Keratinocyte (primary cell): ENCODE measurements around the gene MMGT1. TPM values are rescaled to one million over a fixed set of nuclear protein-coding genes. Genes with fewer than 3 reads are reported as not detected.
A peak's percentile ranks its signal among the peaks of the same experiment; 100 is the strongest.

ENCODE experiments used
- DNase-seq: peaks from one replicate; pipeline ENCODE4 v3.0.0-alpha.2; 2011; ENCODE audit warnings: low read depth, missing footprints, low spot score
- FAIRE-seq: peaks from 2 replicates; lab custom pipeline; 2011; peaks lifted over from hg19 to GRCh38; lab: Jason Lieb, UNC
- H2AFZ ChIP-seq: 2 replicates; pipeline ENCODE4 v1.6.0; 2012; ENCODE audit warnings: low read length, control low read depth, inconsistent platforms; ENCODE audit not compliant: control insufficient read depth
- H3K27ac ChIP-seq: 2 replicates; pipeline ENCODE4 v1.5.1; 2011; ENCODE audit warnings: low read length; ENCODE audit not compliant: control insufficient read depth, insufficient read depth
- H3K27me3 ChIP-seq: 3 replicates; pipeline ENCODE4 v1.6.0; 2011; ENCODE audit warnings: low read length; ENCODE audit not compliant: control insufficient read depth, insufficient read depth; ENCODE audit errors: extremely low read depth
- H3K36me3 ChIP-seq, 2 experiments: 2 replicates in 1 of 2; 3 replicates in 1 of 2; pipeline ENCODE4 v1.5.1; 2011; ENCODE audit warnings: low read length in 2 of 2, mild to moderate bottlenecking in 1 of 2; ENCODE audit not compliant: control insufficient read depth in 2 of 2, insufficient read depth in 2 of 2; ENCODE audit errors: extremely low read depth in 1 of 2
- H3K4me1 ChIP-seq: 3 replicates; pipeline ENCODE4 v1.5.1; 2011; ENCODE audit warnings: low read length; ENCODE audit not compliant: control insufficient read depth, insufficient read depth; ENCODE audit errors: extremely low read depth
- H3K4me2 ChIP-seq: 3 replicates; pipeline ENCODE4 v1.6.0; 2011; ENCODE audit warnings: low read depth, low read length; ENCODE audit not compliant: control insufficient read depth, insufficient read depth; ENCODE audit errors: extremely low read depth
- H3K4me3 ChIP-seq, 3 experiments: fragments of 200-600 bp in 1 of 3; sonication (generic) in 1 of 3; 2 replicates in 2 of 3; 3 replicates in 1 of 3; pipeline ENCODE4 v1.5.1; 2011 to 2016; ENCODE audit warnings: low read length in 3 of 3, mild to moderate bottlenecking in 3 of 3, control low read depth in 2 of 3, inconsistent platforms in 1 of 3, low read depth in 1 of 3, mixed read lengths in 1 of 3, mixed run types in 1 of 3, moderate library complexity in 1 of 3; ENCODE audit not compliant: control insufficient read depth in 2 of 3, insufficient read depth in 2 of 3; ENCODE audit errors: extremely low read depth in 1 of 3
- H3K79me2 ChIP-seq: 2 replicates; pipeline ENCODE4 v1.6.0; 2012; ENCODE audit warnings: low read length; ENCODE audit not compliant: control insufficient read depth, insufficient read depth
- H3K9ac ChIP-seq: 3 replicates; pipeline ENCODE4 v1.6.0; 2011; ENCODE audit warnings: low read length; ENCODE audit not compliant: control insufficient read depth, insufficient read depth; ENCODE audit errors: extremely low read depth
- H3K9me1 ChIP-seq: 3 replicates; pipeline ENCODE4 v1.6.0; 2011; ENCODE audit warnings: low read length; ENCODE audit not compliant: control insufficient read depth, insufficient read depth; ENCODE audit errors: extremely low read depth
- H3K9me3 ChIP-seq: 2 replicates; pipeline ENCODE4 v1.5.1; 2012; ENCODE audit warnings: low read depth, low read length; ENCODE audit not compliant: control insufficient read depth
- H4K20me1 ChIP-seq: 3 replicates; pipeline ENCODE4 v1.6.0; 2011; ENCODE audit warnings: low read length; ENCODE audit not compliant: control insufficient read depth, insufficient read depth; ENCODE audit errors: extremely low read depth
- EZH2 ChIP-seq: IDR thresholded peaks from one replicate; pipeline ENCODE4 v1.6.1; 2012; ENCODE audit warnings: inconsistent platforms, mild to moderate bottlenecking, low read length, moderate library complexity
- dilution Hi-C: fragments of 300-500 bp; cut with MboI; formaldehyde crosslinking; loops from one replicate; pipeline ENCODE4 v1.7.0; 2020; ENCODE audit warnings: low sequenced_read_pairs; ENCODE audit not compliant: extremely low pct_ligation_motif_present
- polyA plus RNA-seq, 5 experiments: library from polyadenylated mRNA; depleted of rRNA in 3 of 5; stranded (reverse) in 3 of 5; stranded (forward) in 1 of 5; unstranded in 1 of 5; fragments of >200 nt; gene quantifications; 1 replicate in 1 of 5; 2 replicates in 3 of 5; 3 replicates in 1 of 5; pipeline versions ENCODE4 v1.2.1 to v1.2.3, GENCODE V29; 2011 to 2012; ENCODE audit warnings: missing spikeins in 2 of 5, low read depth in 1 of 5, low replicate concordance in 1 of 5
- TF ChIP-seq, protein P1 (sequence below), 3 experiments: IDR thresholded peaks in 1 of 3; conservative IDR thresholded peaks in 1 of 3; optimal IDR thresholded peaks in 1 of 3; 2 replicates in 2 of 3; 3 replicates in 1 of 3; pipeline versions ENCODE3 to v1.5.1; 2011; ENCODE audit warnings: low read length in 3 of 3, mild to moderate bottlenecking in 3 of 3, moderate library complexity in 2 of 3, control low read depth in 1 of 3, inconsistent platforms in 1 of 3; ENCODE audit not compliant: insufficient read depth in 2 of 3; ENCODE audit errors: extremely low read depth in 1 of 3

MMGT1 gene
- polyA plus RNA-seq, 1 donor (not counting 4 experiments of a cell fraction or from before 2014, with no cell fraction given): 19.8 TPM

DNA sequence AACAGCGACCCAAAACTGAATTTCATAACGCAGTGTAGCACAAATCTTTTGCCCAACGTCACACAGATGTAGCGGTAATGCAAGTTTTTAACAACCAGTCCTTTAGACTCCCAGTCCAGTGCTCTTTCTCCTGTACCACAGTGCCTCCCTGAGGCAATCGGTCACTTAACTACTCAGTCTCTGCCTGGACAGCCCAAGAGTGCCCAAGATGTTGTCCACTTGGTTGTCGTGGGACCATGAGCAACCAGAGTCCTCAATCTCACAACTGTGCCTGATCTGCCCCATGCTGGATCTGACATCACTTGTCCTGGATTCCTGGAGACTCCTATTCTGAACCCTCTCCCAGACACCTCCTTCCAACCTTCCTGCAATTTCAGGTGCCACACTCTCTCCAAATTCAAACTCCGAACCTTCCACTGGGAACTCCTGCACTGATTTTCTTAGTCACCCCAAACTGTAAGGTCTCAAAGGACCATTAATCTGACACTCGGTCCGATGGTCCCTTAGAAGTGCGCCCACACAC lies 702 bp downstream of the MMGT1 start:
- DNase-seq: no peak
- Histone ChIP-seq H3K27ac (peak overlapping the region; percentile 78), H3K79me2 (peaks cover 30% of the 10 kb centered on the region), H3K4me2 (peak overlapping the region; percentile 88), H3K4me1 (peaks cover 9% of the 10 kb centered on the region), H3K9me1 (no peaks in the 10 kb centered on the region), H3K27me3 (no peaks in the 10 kb centered on the region), H4K20me1 (no peaks in the 10 kb centered on the region), H3K36me3 (no peaks in the 10 kb centered on the region), H3K4me3 (peak overlapping the region; percentile 57 to 86 (median 81)), H3K9ac (peak overlapping the region; percentile 80), H2AFZ (peak overlapping the region; percentile 86), H3K9me3 (no peaks in the 10 kb centered on the region)
- FAIRE-seq: no peak
- dilution Hi-C loops: no loop called here
- TF ChIP-seq, protein P1, sequence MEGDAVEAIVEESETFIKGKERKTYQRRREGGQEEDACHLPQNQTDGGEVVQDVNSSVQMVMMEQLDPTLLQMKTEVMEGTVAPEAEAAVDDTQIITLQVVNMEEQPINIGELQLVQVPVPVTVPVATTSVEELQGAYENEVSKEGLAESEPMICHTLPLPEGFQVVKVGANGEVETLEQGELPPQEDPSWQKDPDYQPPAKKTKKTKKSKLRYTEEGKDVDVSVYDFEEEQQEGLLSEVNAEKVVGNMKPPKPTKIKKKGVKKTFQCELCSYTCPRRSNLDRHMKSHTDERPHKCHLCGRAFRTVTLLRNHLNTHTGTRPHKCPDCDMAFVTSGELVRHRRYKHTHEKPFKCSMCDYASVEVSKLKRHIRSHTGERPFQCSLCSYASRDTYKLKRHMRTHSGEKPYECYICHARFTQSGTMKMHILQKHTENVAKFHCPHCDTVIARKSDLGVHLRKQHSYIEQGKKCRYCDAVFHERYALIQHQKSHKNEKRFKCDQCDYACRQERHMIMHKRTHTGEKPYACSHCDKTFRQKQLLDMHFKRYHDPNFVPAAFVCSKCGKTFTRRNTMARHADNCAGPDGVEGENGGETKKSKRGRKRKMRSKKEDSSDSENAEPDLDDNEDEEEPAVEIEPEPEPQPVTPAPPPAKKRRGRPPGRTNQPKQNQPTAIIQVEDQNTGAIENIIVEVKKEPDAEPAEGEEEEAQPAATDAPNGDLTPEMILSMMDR (optimal IDR thresholded peaks at IDR 0.05 in 1 of 3, IDR thresholded peaks at IDR 0.05 in 1 of 3, conservative IDR thresholded peaks at IDR 0.05 in 1 of 3; ENCODE audit: extremely low read depth in 1 of 3, insufficient read depth in 2 of 3, low read length in 3 of 3): peak in 1 of 3 experiments; percentile 33
- TF ChIP-seq EZH2: no peak

DNA sequence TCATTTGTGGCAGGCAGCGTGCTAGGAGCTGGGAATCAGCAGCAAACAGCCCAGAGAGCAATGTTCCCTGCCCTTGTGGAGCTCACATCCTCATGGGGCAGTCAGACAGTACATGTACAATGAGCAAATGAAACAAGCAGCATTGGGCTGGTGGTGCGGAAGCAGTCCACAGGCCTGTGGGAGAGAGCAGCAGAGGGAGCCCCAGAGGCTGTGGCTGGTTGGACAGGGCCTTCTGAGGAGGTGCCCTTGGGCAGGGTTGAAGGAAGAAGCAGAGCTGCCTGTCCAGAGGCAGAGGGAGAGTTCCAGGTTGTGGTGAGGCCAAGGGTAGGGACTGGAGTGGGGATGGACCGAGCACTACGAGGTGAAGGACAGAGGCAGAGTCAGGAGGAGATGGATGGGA lies 22.5 kb downstream of the MMGT1 start:
- no peak overlapping the region for H2AFZ ChIP-seq
- dilution Hi-C loops: no loop called here
- no peak overlapping the region for H3K27ac ChIP-seq
- DNase-seq (no peak), FAIRE-seq (no peak)
- TF ChIP-seq EZH2: no peak
- TF ChIP-seq, protein P1 (optimal IDR thresholded peaks at IDR 0.05 in 1 of 3, IDR thresholded peaks at IDR 0.05 in 1 of 3, conservative IDR thresholded peaks at IDR 0.05 in 1 of 3; ENCODE audit: extremely low read depth in 1 of 3, insufficient read depth in 2 of 3, low read length in 3 of 3): no peak
- no peaks in the 10 kb centered on the region for H3K79me2 ChIP-seq
- no peaks in the 10 kb centered on the region for H3K27me3 ChIP-seq
- H3K4me2 ChIP-seq: no peak overlapping the region
- no peaks in the 10 kb centered on the region for H3K4me1 ChIP-seq
- H3K9ac ChIP-seq: no peak overlapping the region
- no peaks in the 10 kb centered on the region for H3K9me1 ChIP-seq
- H4K20me1 ChIP-seq: no peaks in the 10 kb centered on the region
- no peaks in the 10 kb centered on the region for H3K9me3 ChIP-seq
- no peaks in the 10 kb centered on the region for H3K36me3 ChIP-seq
- H3K4me3 ChIP-seq: no peak overlapping the region
